HepG2 (cell line): Measurements from ENCODE around the gene SLC2A10. TPM values are rescaled to one million over a fixed set of nuclear protein-coding genes. Genes with fewer than 3 reads are reported as not detected.

Source experiments
- ATAC-seq: fragments of 200-7000 bp; cut with Tn5 transposase; 3 replicates; pipeline ENCODE4 v1.9.1; 2020; ENCODE audit warnings: mild to moderate bottlenecking, moderate library complexity
- BruUV-seq: library from RNA; stranded (reverse); fragments of 400-500 nt; replicated peaks from 2 replicates; lab custom pipeline; 2021; lab: Mats Ljungman, UMichigan
- CTCF ChIA-PET: fragments of 300-600 bp; formaldehyde crosslinking; extraction: SDS; loops from one replicate; lab custom pipeline; 2021; ENCODE audit warnings: low total read pairs, inconsistent platforms, low intra/inter-chr PET ratio; lab: Yijun Ruan, JAX
- POLR2A ChIA-PET: fragments of 350-600 bp; sonication (Branson Sonifier 250); formaldehyde crosslinking; loops from one replicate; lab custom pipeline; 2020; ENCODE audit warnings: antibody characterized with exemption, inconsistent platforms; lab: Yijun Ruan, JAX
- DNase-seq: peaks from one replicate; pipeline ENCODE4 v3.0.0-alpha.2; 2015; ENCODE audit warnings: low spot score
- FAIRE-seq: peaks from 3 replicates; lab custom pipeline; 2011; peaks lifted over from hg19 to GRCh38; lab: Jason Lieb, UNC
- H2AFZ ChIP-seq: one replicate; pipeline ENCODE4 v1.6.1; 2011; ENCODE audit warnings: low read length, inconsistent platforms
- H3K27ac ChIP-seq: fragments of 300-600 bp; 3 replicates; pipeline ENCODE4 v1.8.0; 2011; ENCODE audit warnings: mixed run types, mild to moderate bottlenecking, mixed read lengths, low read length, inconsistent platforms; ENCODE audit not compliant: insufficient read depth; ENCODE audit errors: extremely low read length
- H3K27me3 ChIP-seq, 2 experiments: fragments of 200-600 bp in 1 of 2; 2 replicates in 1 of 2; 3 replicates in 1 of 2; pipeline versions ENCODE4 v1.6.0 to v1.8.0; 2011; ENCODE audit warnings: low read length in 2 of 2, mild to moderate bottlenecking in 2 of 2, moderate library complexity in 2 of 2, inconsistent platforms in 1 of 2; ENCODE audit not compliant: insufficient read depth in 2 of 2, control insufficient read depth in 1 of 2
- H3K36me3 ChIP-seq, 2 experiments: fragments of 200-600 bp in 1 of 2; replicated peaks in 1 of 2; 2 replicates in 1 of 2; 3 replicates in 1 of 2; pipeline versions ENCODE4 v1.5.1 to v1.8.0; 2011; ENCODE audit warnings: low read length in 2 of 2, inconsistent platforms in 1 of 2; ENCODE audit not compliant: insufficient read depth in 2 of 2, control insufficient read depth in 1 of 2
- H3K4me1 ChIP-seq: 2 replicates; pipeline ENCODE4 v1.5.1; 2012; ENCODE audit warnings: low read length, inconsistent platforms; ENCODE audit not compliant: insufficient read depth
- H3K4me2 ChIP-seq: 2 replicates; pipeline ENCODE4 v1.6.0; 2011; ENCODE audit warnings: low read depth, low read length, inconsistent platforms
- H3K4me3 ChIP-seq, 3 experiments: fragments of 200-600 bp in 1 of 3; sonication (generic), shearing (Covaris generic) in 1 of 3; replicated peaks in 1 of 3; 2 replicates each; pipeline ENCODE4 v1.5.1; 2011 to 2016; ENCODE audit warnings: low read length in 3 of 3, inconsistent platforms in 2 of 3, low read depth in 2 of 3, mild to moderate bottlenecking in 2 of 3, control low read depth in 1 of 3, mixed read lengths in 1 of 3; ENCODE audit not compliant: insufficient read depth in 1 of 3
- H3K79me2 ChIP-seq: one replicate; pipeline ENCODE4 v1.6.1; 2011; ENCODE audit warnings: low read length, inconsistent platforms; ENCODE audit not compliant: insufficient read depth
- H3K9ac ChIP-seq: 2 replicates; pipeline ENCODE4 v1.6.0; 2011; ENCODE audit warnings: mild to moderate bottlenecking, low read depth, low read length, inconsistent platforms; ENCODE audit not compliant: insufficient read depth
- H3K9me3 ChIP-seq: 2 replicates; pipeline ENCODE4 v1.5.1; 2012; ENCODE audit warnings: mild to moderate bottlenecking, low read length
- H4K20me1 ChIP-seq: 2 replicates; pipeline ENCODE4 v1.6.0; 2011; ENCODE audit warnings: inconsistent platforms, mild to moderate bottlenecking, low read length, moderate library complexity; ENCODE audit not compliant: insufficient read depth
- DNMT1 ChIP-seq: sonication (generic); formaldehyde crosslinking; IDR thresholded peaks from 2 replicates; pipeline ENCODE4 v1.5.1; 2020; ENCODE audit warnings: mild to moderate bottlenecking, missing genetic modification reagents
- EHMT2 ChIP-seq: fragments of 200-600 bp; sonication (generic); IDR thresholded peaks from 2 replicates; pipeline ENCODE4 v1.7.0; 2017; ENCODE audit warnings: antibody characterized with exemption, low read depth, low read length, borderline replicate concordance
- GABPB1 ChIP-seq: IDR thresholded peaks from 2 replicates; pipeline ENCODE4 v1.6.1; 2016; ENCODE audit warnings: mild to moderate bottlenecking, missing genetic modification reagents, moderate library complexity, missing compliant biosample characterization
- KAT8 ChIP-seq: IDR thresholded peaks from 2 replicates; pipeline ENCODE4 v1.6.1; 2016; ENCODE audit warnings: missing genetic modification reagents, missing compliant biosample characterization
- PHF8 ChIP-seq: sonication (generic); formaldehyde crosslinking; IDR thresholded peaks from 2 replicates; pipeline ENCODE4 v1.5.0; 2020; ENCODE audit warnings: missing genetic modification reagents
- SETDB1 ChIP-seq: sonication (generic); formaldehyde crosslinking; IDR thresholded peaks from 2 replicates; pipeline ENCODE4 v1.5.1; 2020; ENCODE audit warnings: missing genetic modification reagents, mild to moderate bottlenecking, borderline replicate concordance
- SIX4 ChIP-seq: sonication (generic); formaldehyde crosslinking; IDR thresholded peaks from 2 replicates; pipeline ENCODE4 v1.4.0; 2020; ENCODE audit warnings: missing genetic modification reagents
- ZBTB42 ChIP-seq: sonication (generic); formaldehyde crosslinking; IDR thresholded peaks from 2 replicates; pipeline ENCODE4 v1.5.0; 2020; ENCODE audit warnings: mild to moderate bottlenecking, missing genetic modification reagents
- ZFX ChIP-seq: sonication (generic); formaldehyde crosslinking; IDR thresholded peaks from 2 replicates; pipeline ENCODE4 v1.4.0; 2020; ENCODE audit warnings: mild to moderate bottlenecking, low read depth, missing genetic modification reagents, moderate library complexity
- ZNF501 ChIP-seq: sonication (generic); formaldehyde crosslinking; IDR thresholded peaks from 2 replicates; pipeline ENCODE4 v1.5.1; 2020; ENCODE audit warnings: mild to moderate bottlenecking, moderate library complexity, missing genetic modification reagents
- ZNF547 ChIP-seq: sonication (generic); formaldehyde crosslinking; IDR thresholded peaks from 2 replicates; pipeline ENCODE4 v1.5.1; 2020; ENCODE audit warnings: mild to moderate bottlenecking, missing genetic modification reagents
- WGBS: methylation state at CpG from one replicate; pipeline ENCODE4 v1.1.6; 2017; ENCODE audit warnings: low lambda C conversion rate; 5-methylcytosine and 5-hydroxymethylcytosine counted together
- in situ Hi-C: cut with HindIII; loops from 2 replicates; pipeline ENCODE4 v1.10.0; 2017; ENCODE audit warnings: low pct_unique_long_range_greater_than_20kb; ENCODE audit not compliant: extremely low pct_ligation_motif_present
- intact Hi-C: fragments of 100-400 bp; cut with micrococcal nuclease; formaldehyde crosslinking; loops from one replicate; pipeline ENCODE4 v1.10.0; 2022; ENCODE audit not compliant: unreplicated experiment
- polyA plus RNA-seq, 8 experiments: library from polyadenylated mRNA; depleted of rRNA in 3 of 8; stranded (reverse) in 7 of 8; unstranded in 1 of 8; fragments of >200 nt; fragmentation: Illumina TruSeq in 4 of 8; extraction: Trizol in 4 of 8; gene quantifications; 2 replicates each; pipeline versions ENCODE4 v1.2.1 to v1.2.3, GENCODE V29; 2011 to 2016; ENCODE audit warnings: low read depth in 4 of 8, missing spikeins in 1 of 8, mixed read lengths in 1 of 8; ENCODE audit not compliant: insufficient read depth in 1 of 8
- total RNA-seq, 5 experiments: library from RNA; depleted of rRNA; stranded (reverse); fragments of >200 nt; fragmentation: Illumina TruSeq; extraction: Trizol; gene quantifications; 2 replicates each; pipeline ENCODE4 v1.2.3, GENCODE V29; 2016; ENCODE audit warnings: low read depth in 1 of 5
- TF ChIP-seq, protein P1 (sequence below), 2 experiments: sonication (generic) in 1 of 2; formaldehyde crosslinking in 1 of 2; IDR thresholded peaks; 2 replicates each; pipeline versions ENCODE4 v1.4.0 to v1.6.1; 2016 to 2020; ENCODE audit warnings: borderline replicate concordance in 1 of 2, low read depth in 1 of 2, mild to moderate bottlenecking in 1 of 2, missing genetic modification reagents in 1 of 2
- TF ChIP-seq, protein P2 (sequence below): sonication (generic); formaldehyde crosslinking; IDR thresholded peaks from 2 replicates; pipeline ENCODE4 v1.8.0; 2023; ENCODE audit warnings: mild to moderate bottlenecking, missing genetic modification reagents
- TF ChIP-seq, protein P3 (sequence below): sonication (generic); formaldehyde crosslinking; IDR thresholded peaks from 2 replicates; pipeline ENCODE4 v1.4.0; 2020; ENCODE audit warnings: missing genetic modification reagents, borderline replicate concordance

SLC2A10 gene
- total and polyA plus RNA-seq, 2 of the 13 experiments (the other 11 are each of a cell fraction or from before 2014, with no cell fraction given), result 16.0 to 18.4 TPM

DNA sequence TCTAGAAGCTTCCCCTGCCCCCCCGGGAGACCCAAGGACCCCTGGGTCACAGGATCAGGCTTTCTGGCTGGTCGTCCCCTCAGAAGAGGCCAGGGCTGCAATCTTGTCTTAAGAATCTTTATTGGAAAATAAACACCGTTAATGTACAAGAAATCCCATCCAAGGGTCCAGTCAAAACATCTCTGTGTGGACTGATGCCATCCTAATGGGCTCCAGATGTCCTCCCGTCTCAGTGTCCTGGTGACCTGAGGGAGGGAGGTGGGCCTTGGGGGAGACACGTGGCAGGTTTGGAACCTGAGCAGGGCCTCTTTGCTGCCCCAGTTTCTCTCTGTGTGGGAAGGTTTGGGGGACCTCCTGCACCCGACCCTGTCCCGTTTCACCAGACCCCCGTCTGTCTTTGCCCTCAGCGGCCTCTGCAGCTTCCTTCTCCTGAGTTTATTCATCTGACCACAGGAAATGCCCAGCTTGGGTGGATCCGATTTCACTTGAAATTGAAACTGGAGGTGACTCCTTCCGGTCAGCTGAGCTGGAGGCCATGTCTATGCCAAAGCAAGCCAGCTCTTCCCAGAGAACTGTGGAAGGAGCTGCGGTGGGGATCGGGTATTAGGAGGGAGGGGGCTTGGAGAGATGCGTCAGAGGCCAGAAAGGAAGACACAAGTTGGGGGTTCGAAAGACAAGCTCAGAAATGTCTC, 75.1 kb downstream of the SLC2A10 start:
- 9% methylated on average over 15 of the region's 15 CpGs for WGBS
- POLR2A ChIA-PET, result no interaction called here
- Histone ChIP-seq H4K20me1 (no peaks in the 10 kb centered on the region), H3K36me3 (no peaks in the 10 kb centered on the region), H3K27ac (no peak overlapping the region), H3K4me3 (peak overlapping the region in 1 of 3 experiments; percentile 29; a peak in 1 of 6 replicates), H3K4me2 (peak overlapping the region; percentile 43), H3K27me3 (peaks cover 0 to 46% of the 10 kb centered on the region in 2 experiments; a peak in 3 of 5 replicates), H3K4me1 (peaks cover 42% of the 10 kb centered on the region), H3K79me2 (no peaks in the 10 kb centered on the region), H3K9ac (no peak overlapping the region), H2AFZ (peak overlapping the region; percentile 7), H3K9me3 (no peaks in the 10 kb centered on the region)
- in situ Hi-C loops (no loop called here), intact Hi-C loops (no loop called here)
- BruUV-seq, result no TSS peak
- CTCF ChIA-PET, result no interaction called here
- FAIRE-seq (no peak), DNase-seq (peak; percentile 29), ATAC-seq (no peak; the same call in 2 of the 3 replicates)
- TF ChIP-seq SETDB1 (CRISPR knock-in tag) (peak; percentile 89; the same call in 1 of the 2 replicates), DNMT1 (CRISPR knock-in tag) (no peak), PHF8 (CRISPR knock-in tag) (peak; percentile 28; the same call in 1 of the 2 replicates), ZBTB42 (0 out of 2 replicates have a peak, but pooled peaks have one; percentile 45), EHMT2 (0 out of 2 replicates have a peak, but pooled peaks have one; percentile 50), GABPB1 (CRISPR knock-in tag) (peak; percentile 81), SIX4 (CRISPR knock-in tag) (peak; percentile 80; the same call in 1 of the 2 replicates), ZFX (CRISPR knock-in tag) (peak; percentile 26; the same call in 1 of the 2 replicates), ZNF547 (no peak), KAT8 (no peak), ZNF501 (0 out of 2 replicates have a peak, but pooled peaks have one; percentile 10)
- TF ChIP-seq, protein P1, sequence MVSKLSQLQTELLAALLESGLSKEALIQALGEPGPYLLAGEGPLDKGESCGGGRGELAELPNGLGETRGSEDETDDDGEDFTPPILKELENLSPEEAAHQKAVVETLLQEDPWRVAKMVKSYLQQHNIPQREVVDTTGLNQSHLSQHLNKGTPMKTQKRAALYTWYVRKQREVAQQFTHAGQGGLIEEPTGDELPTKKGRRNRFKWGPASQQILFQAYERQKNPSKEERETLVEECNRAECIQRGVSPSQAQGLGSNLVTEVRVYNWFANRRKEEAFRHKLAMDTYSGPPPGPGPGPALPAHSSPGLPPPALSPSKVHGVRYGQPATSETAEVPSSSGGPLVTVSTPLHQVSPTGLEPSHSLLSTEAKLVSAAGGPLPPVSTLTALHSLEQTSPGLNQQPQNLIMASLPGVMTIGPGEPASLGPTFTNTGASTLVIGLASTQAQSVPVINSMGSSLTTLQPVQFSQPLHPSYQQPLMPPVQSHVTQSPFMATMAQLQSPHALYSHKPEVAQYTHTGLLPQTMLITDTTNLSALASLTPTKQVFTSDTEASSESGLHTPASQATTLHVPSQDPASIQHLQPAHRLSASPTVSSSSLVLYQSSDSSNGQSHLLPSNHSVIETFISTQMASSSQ (IDR thresholded peaks at IDR 0.05; ENCODE audit: low read depth), result no peak
- TF ChIP-seq, protein P1 (CRISPR knock-in tag; IDR thresholded peaks at IDR 0.05; ENCODE audit: borderline replicate concordance), result 0 out of 2 replicates have a peak, but pooled peaks have one; percentile 25
- TF ChIP-seq, protein P2, sequence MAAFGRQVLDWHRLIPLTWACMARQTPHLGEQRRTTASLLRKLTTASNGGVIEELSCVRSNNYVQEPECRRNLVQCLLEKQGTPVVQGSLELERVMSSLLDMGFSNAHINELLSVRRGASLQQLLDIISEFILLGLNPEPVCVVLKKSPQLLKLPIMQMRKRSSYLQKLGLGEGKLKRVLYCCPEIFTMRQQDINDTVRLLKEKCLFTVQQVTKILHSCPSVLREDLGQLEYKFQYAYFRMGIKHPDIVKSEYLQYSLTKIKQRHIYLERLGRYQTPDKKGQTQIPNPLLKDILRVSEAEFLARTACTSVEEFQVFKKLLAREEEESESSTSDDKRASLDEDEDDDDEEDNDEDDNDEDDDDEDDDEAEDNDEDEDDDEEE (CRISPR knock-in tag), result no peak
- TF ChIP-seq, protein P3, sequence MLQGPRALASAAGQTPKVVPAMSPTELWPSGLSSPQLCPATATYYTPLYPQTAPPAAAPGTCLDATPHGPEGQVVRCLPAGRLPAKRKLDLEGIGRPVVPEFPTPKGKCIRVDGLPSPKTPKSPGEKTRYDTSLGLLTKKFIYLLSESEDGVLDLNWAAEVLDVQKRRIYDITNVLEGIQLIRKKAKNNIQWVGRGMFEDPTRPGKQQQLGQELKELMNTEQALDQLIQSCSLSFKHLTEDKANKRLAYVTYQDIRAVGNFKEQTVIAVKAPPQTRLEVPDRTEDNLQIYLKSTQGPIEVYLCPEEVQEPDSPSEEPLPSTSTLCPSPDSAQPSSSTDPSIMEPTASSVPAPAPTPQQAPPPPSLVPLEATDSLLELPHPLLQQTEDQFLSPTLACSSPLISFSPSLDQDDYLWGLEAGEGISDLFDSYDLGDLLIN (CRISPR knock-in tag), result 0 out of 2 replicates have a peak, but pooled peaks have one; percentile 45
